Heart right ventricle (tissue), 16 donors: Measurements from ENCODE around the gene ILDR2. TPM values are rescaled to one million over a fixed set of nuclear protein-coding genes. Genes with fewer than 3 reads are reported as not detected.
A peak's percentile ranks its signal among the peaks of the same experiment; 100 is the strongest.

Experiments used
- ATAC-seq, 8 donors: fragments of 200-7000 bp; cut with Tn5 transposase; one replicate each; pipeline ENCODE4 v1.9.1; 2020; ENCODE audit warnings: mild to moderate bottlenecking in 8 of 8, moderate library complexity in 8 of 8, moderate number of reproducible peaks in 1 of 8
- DNase-seq, 2 donors: peaks; one replicate each; pipeline ENCODE4 v3.0.0-alpha.2; 2020
- H3K27ac ChIP-seq, 10 donors: fragments of 200-600 bp; sonication (generic) in 2 of 10; one replicate each; pipeline versions ENCODE4 v1.5.0 to v1.8.0; 2020 to 2022; ENCODE audit warnings: mild to moderate bottlenecking in 3 of 10
- H3K27me3 ChIP-seq, 7 donors: fragments of 200-600 bp; one replicate each; pipeline ENCODE4 v1.8.0; 2021 to 2022; ENCODE audit warnings: mild to moderate bottlenecking in 2 of 7
- H3K36me3 ChIP-seq, 9 donors: fragments of 200-600 bp; sonication (generic) in 1 of 9; one replicate each; pipeline versions ENCODE4 v1.5.0 to v1.8.0; 2020 to 2022; ENCODE audit warnings: mild to moderate bottlenecking in 2 of 9
- H3K4me1 ChIP-seq, 9 donors: fragments of 200-600 bp; sonication (generic) in 1 of 9; one replicate each; pipeline versions ENCODE4 v1.5.0 to v1.8.0; 2020 to 2022; ENCODE audit warnings: mild to moderate bottlenecking in 4 of 9
- H3K4me3 ChIP-seq, 10 donors: fragments of 200-600 bp; sonication (generic) in 2 of 10; one replicate each; pipeline versions ENCODE4 v1.5.0 to v1.8.0; 2020 to 2022; ENCODE audit warnings: mild to moderate bottlenecking in 7 of 10, moderate library complexity in 2 of 10
- H3K9me3 ChIP-seq, 11 donors: fragments of 200-600 bp in 10 of 11; sonication (generic) in 2 of 11; one replicate each; pipeline versions ENCODE4 v1.5.0 to v1.8.0; 2013 to 2022; ENCODE audit warnings: mild to moderate bottlenecking in 2 of 11, control low read depth in 1 of 11, moderate library complexity in 1 of 11
- WGBS, 2 donors: extraction: QIAGEN DNeasy Blood & Tissue Kit; methylation state at CpG; one replicate each; pipeline ENCODE4 v1.1.7; 2013; ENCODE audit warnings: inconsistent platforms in 1 of 2; 5-methylcytosine and 5-hydroxymethylcytosine counted together
- intact Hi-C, 10 donors: fragments of 100-400 bp; cut with DNase I; formaldehyde crosslinking; loops; one replicate each; pipeline versions ENCODE4 v1.11.1 to v1.14.2; 2022
- polyA plus RNA-seq, 2 donors: library from polyadenylated mRNA; stranded (reverse); fragments of 200-250 nt; gene quantifications; one replicate each; pipeline ENCODE4 v1.2.3, GENCODE V29; 2013
- total RNA-seq, 10 donors: library from RNA; stranded (reverse); fragmentation: NEBNext Ultra II Directional in 3 of 10; extraction: Animal tissue kit (Norgen Biotek cat#: 25700) in 3 of 10; gene quantifications; one replicate each; pipeline versions ENCODE4 v1.2.1 to v1.2.4, GENCODE V29; 2021 to 2023
- TF ChIP-seq, protein P1 (sequence below), 9 donors: fragments of 200-600 bp; sonication (generic) in 2 of 9; IDR thresholded peaks; one replicate each; pipeline versions ENCODE4 v1.5.0 to v1.8.0; 2021 to 2022; ENCODE audit warnings: antibody characterized with exemption in 9 of 9, mild to moderate bottlenecking in 5 of 9, moderate library complexity in 1 of 9
- donor health status: Arrhythmogenic right ventricular cardiomyopathy.
- donor health status: ischemic (EF 13 %, LVEDD 7.1; RV severe dilation, severe dysfunction).
- donor health status: healthy with polysubstance abuse.
- donor health status: DM: no; HTN: yes; CAD: no.
- donor health status: DM: no; HTN: no; CAD: no.
- donor health status: ischemic (EF 25% LVEDD 6.9; RV normal size, moderate dysfunction).
- donor health status: ischemic (EF 25% LVEDD 5.7; RV mildly dilated, moderate dysfunction).
- donor health status: healthy.
- donor health status: DM: yes; HTN: yes; CAD: no.
- donor health status: Ischemic cardiomyopathy.
- donor health status: ischemic (EF 35%, LVEDD 5.7; RV mildly dilated, moderate dysfunction).
- donor health status: nonischemic (EF 11% LVEDD 7.7; RV severe dilation, severe dysfunction).
- donor health status: DM: yes; HTN: yes; CAD: no.
- donor health status: PGD.
- donor health status: ischemic (EF 29% LVEDD 5.4; RV normal size, mild dysfunction).
- donor health status: nonischemic (EF 23%, LVEDD 6.1; RV moderate dilation, normal function).

ILDR2 gene
- total and polyA plus RNA-seq, 12 donors, result 0.29 to 12.6 (median 4.9) TPM

DNA sequence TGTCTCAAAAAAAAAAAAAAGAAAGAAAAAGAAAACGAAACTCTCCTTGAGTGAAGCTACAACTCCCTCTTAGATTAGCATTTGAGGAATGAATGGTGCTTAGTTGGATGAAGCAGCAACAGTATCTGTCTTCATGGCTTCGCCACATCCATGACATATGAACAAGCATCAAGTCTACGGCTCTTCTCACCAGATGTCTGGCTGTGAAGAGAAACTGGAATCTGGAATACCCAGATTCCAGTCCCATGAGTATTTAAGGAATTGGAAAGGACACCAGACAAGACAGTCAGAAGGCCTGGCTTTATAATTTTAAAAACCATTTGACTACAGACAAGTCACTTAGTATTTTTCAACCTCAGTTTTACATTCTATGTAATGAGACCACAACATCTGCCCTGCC is 61.2 kb downstream of the ILDR2 start:
- peaks cover 0 to 15% (median 0%) of the 10 kb centered on the region in 7 donors for H3K27me3 ChIP-seq
- no peaks in the 10 kb centered on the region for H3K36me3 ChIP-seq
- DNase-seq, result no peak
- WGBS, 2 donors, result 79% methylated on average over 3 of the region's 3 CpGs
- TF ChIP-seq, protein P1, sequence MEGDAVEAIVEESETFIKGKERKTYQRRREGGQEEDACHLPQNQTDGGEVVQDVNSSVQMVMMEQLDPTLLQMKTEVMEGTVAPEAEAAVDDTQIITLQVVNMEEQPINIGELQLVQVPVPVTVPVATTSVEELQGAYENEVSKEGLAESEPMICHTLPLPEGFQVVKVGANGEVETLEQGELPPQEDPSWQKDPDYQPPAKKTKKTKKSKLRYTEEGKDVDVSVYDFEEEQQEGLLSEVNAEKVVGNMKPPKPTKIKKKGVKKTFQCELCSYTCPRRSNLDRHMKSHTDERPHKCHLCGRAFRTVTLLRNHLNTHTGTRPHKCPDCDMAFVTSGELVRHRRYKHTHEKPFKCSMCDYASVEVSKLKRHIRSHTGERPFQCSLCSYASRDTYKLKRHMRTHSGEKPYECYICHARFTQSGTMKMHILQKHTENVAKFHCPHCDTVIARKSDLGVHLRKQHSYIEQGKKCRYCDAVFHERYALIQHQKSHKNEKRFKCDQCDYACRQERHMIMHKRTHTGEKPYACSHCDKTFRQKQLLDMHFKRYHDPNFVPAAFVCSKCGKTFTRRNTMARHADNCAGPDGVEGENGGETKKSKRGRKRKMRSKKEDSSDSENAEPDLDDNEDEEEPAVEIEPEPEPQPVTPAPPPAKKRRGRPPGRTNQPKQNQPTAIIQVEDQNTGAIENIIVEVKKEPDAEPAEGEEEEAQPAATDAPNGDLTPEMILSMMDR (IDR thresholded peaks at IDR 0.05), result no peak
- ATAC-seq, result no peak
- intact Hi-C loops, result loop anchor here in 1 of 10 donors (10.0 kb wide), 1 partner anchor 61 kb away; the partner anchor contains the start of gene ILDR2
- H3K9me3 ChIP-seq, result peaks cover 0 to 13% (median 0%) of the 10 kb centered on the region in 11 donors
- H3K4me1 ChIP-seq, result peaks cover 0 to 10% (median 0%) of the 10 kb centered on the region in 9 donors
- H3K27ac ChIP-seq, result no peak overlapping the region
- H3K4me3 ChIP-seq, result no peak overlapping the region

DNA sequence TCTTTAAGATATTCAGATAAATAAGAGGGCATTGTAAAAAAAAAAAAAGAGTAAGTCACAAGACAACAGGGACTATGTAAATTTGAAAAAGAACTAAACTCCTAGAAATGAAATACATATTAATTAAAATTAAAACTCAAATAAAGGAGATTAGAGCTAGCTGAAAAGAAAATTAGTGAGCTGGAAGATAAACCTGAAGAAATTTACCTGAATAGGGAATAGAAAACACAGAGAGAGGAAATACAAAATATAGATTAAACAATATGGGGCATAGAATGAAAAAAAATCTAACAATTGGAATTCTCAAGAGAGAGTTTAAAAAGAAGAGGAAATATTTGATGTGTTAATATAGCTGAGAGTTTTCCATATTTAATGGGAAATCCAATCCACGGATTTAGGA is 63.7 kb downstream of the ILDR2 start:
- 80 to 84% methylated on average over 1 of the region's 1 CpG for WGBS, 2 donors
- intact Hi-C loops, result loop anchor here in 5 of 10 donors (2.0 to 10.0 kb wide), 3 partner anchors 63 to 147 kb away; partner anchors contain the start of gene ILDR2 (in 1 of the 5)
- ATAC-seq (no peak), DNase-seq (no peak)
- TF ChIP-seq, protein P1 (IDR thresholded peaks at IDR 0.05), result no peak
- Histone ChIP-seq H3K27me3 (peaks cover 0 to 2% (median 0%) of the 10 kb centered on the region in 7 donors), H3K4me3 (no peak overlapping the region), H3K36me3 (no peaks in the 10 kb centered on the region), H3K4me1 (peaks cover 0 to 4% (median 0%) of the 10 kb centered on the region in 9 donors), H3K9me3 (peaks cover 0 to 13% (median 0%) of the 10 kb centered on the region in 11 donors), H3K27ac (no peak overlapping the region)

DNA sequence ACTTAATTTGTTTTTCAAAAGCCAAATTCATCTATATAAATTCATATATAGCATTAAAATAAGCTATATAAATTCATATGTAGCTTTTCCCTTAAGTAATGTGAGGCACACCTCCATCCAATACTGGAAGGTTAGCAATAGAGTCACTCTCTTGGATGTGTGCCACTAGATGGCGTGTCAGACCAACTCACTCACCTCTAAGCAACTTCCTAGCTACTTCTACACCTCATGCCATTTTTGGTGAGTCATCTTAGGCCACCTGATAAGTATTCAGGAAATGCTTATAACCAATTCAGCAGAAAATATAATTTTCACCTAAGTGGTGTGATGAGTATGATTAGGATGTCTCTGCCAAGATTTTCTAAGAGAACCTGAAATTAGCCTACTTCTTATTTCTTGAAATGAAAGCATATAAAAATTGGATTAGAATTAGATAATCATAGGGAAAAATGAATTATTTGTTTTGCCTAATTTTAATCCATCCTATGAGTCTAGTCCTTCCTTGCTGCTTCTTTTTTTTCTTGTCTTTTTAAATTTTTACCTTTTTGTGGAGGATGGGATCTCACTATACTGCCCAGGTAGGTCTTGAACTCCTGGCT is 64.8 kb downstream of the ILDR2 start:
- WGBS, 2 donors, result 0 to 2% methylated on average over 1 of the region's 1 CpG
- peak; percentile 80 to 95 (median 88) for ATAC-seq
- intact Hi-C loops, result loop anchor here in 8 of 10 donors (1.0 to 10.0 kb wide), 4 partner anchors 64 to 148 kb away; partner anchors contain the start of gene ILDR2 (in 1 of the 8)

DNA sequence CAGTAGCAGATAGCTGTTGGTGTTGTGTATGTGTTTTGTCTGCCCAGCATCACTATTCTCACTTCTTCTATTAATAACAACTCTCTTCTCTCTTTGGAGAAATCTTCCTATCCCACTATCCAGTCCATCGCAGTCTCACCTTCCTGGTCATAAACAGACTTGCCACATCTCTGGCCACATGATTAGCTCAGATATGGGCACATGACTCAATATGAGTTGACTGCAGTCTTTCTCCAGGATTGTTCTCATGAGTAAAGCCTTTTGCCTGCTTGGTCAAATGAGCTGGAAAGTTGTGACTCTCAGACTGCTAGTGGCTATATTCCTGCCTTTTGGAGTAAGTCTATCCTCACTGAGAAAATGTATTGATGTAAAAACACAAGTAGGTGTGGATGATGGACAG is 66.4 kb downstream of the ILDR2 start:
- DNase-seq (no peak), ATAC-seq (no peak)
- no peaks in the 10 kb centered on the region for H3K27me3 ChIP-seq
- 86 to 90% methylated on average over 1 of the region's 1 CpG for WGBS, 2 donors
- TF ChIP-seq, protein P1 (IDR thresholded peaks at IDR 0.05), result no peak
- intact Hi-C loops, result loop anchor here in 3 of 10 donors (2.0 to 5.0 kb wide), 2 partner anchors 148 to 150 kb away; no protein-coding TSS in a partner anchor
- no peaks in the 10 kb centered on the region for H3K36me3 ChIP-seq
- peaks cover 0 to 13% (median 0%) of the 10 kb centered on the region in 11 donors for H3K9me3 ChIP-seq
- H3K27ac ChIP-seq, result no peak overlapping the region
- H3K4me3 ChIP-seq, result no peak overlapping the region
- H3K4me1 ChIP-seq, result peaks cover 0 to 4% (median 0%) of the 10 kb centered on the region in 9 donors

More for the DNA sequence above, 64.8 kb downstream of the ILDR2 start:
- peaks cover 0 to 4% (median 0%) of the 10 kb centered on the region in 9 donors for H3K4me1 ChIP-seq
- TF ChIP-seq, protein P1 (IDR thresholded peaks at IDR 0.05), result peak; percentile 28 to 81 (median 76)
- H3K36me3 ChIP-seq, result no peaks in the 10 kb centered on the region
- peak in 1 of 2 donors; percentile 60 for DNase-seq
- no peak overlapping the region for H3K27ac ChIP-seq
- peaks cover 0 to 13% (median 0%) of the 10 kb centered on the region in 11 donors for H3K9me3 ChIP-seq
- H3K27me3 ChIP-seq, result no peaks in the 10 kb centered on the region
- H3K4me3 ChIP-seq, result no peak overlapping the region
